ENCODE results near the gene MAT2B.
A peak's percentile ranks its signal among the peaks of the same experiment; 100 is the strongest.
"Not testable (repeated sequence)": the region's sequence is repeated elsewhere in the genome, so short reads cannot be mapped to it uniquely, and the experiment has no call there.

MAT2B gene

GRCh38 chr5:163503106-163504078, 2.0 kb upstream of the MAT2B start:
- no peak for DNase-seq (ENCODE audit: low read depth in 2 of 2)

- DNase-seq (ENCODE audit: low read depth in 2 of 2) = peak in 1 of 2 donors; percentile 7
Observed at GRCh38 chr5:163504079-163504931, 1.1 kb upstream of the MAT2B start.

DNA sequence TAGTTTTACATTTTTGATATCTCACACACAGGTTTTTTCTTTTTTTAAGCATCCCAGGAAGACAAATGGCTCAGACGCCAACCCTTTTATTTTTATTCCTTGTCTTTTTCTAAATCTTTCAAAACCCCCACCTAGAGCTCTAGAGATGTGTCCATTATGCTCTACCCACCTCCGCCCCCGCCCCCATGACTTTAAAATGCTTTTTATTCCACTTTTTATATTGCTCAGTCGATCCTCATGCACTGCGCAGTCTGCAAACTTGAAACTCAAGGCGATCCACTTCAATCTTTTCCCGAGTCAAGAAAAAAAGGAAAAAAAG, 411 bp upstream of the MAT2B start:
- DNase-seq (ENCODE audit: low read depth in 2 of 2) = no peak

DNA sequence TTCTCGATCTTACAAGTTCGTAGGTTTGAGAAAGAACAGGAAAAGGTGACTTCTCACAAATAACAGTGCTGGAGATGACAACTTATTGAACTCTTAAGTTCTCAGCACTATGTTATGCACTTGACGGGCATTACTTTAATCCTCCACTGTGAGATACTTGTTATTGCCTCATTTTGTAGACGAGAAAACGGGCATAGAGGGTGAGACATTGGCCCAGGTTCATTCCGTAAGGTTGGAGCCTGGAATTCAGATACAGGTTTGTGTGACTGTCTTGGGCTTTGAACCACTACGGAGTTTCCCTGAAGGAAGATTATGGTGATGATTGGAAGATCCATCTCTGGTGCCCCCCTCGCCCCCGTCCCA, 657 bp downstream of the MAT2B start:
- no peak for DNase-seq (ENCODE audit: low read depth in 2 of 2)

- no peak for DNase-seq (ENCODE audit: low read depth in 2 of 2)
Observed at GRCh38 chr5:163506726-163507125, 1.3 kb downstream of the MAT2B start.

DNA sequence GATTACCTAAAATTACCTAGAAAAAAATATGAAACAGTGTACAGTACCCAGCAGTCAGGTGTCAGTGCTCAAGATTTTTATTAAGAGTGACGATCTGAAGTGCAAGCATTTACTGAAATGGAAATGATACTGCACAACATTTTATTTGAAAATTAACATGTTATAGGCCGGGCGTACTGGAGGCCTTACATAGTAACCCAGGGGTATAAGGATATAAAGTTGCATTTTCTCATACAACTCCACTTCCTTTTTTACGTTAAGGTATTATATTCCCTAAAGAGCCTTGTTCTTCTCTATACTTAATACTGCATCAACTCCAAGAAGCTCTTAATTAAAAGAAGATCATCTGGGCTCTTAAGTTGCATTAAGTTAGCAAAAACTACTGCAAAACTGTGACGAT, 3.3 kb downstream of the MAT2B start:
- no peak for DNase-seq (ENCODE audit: low read depth in 2 of 2)

- no peak for DNase-seq (ENCODE audit: low read depth in 2 of 2)
Observed at GRCh38 chr5:163509291-163509951, 4.0 kb downstream of the MAT2B start.

DNA sequence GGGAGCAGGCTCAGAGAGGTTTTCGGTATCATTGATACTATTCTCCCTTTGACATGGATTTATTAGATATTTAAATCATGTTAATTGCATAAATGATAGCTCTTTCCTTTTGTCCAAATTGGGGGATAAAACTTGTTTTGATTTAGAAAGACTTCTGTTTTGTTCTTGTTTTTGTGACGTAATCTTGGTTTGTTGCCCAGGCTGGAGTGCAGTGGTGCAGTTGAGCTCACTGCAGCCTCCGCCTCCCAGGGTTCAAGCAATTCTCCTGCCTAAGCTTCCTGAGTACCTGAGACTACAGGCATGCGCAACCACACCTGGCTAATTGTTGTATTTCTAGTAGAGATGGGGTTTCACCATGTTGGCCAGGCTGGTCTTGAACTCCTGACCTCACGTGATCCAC, 7.1 kb downstream of the MAT2B start:
- DNase-seq (ENCODE audit: low read depth in 2 of 2) = no peak

- DNase-seq (ENCODE audit: low read depth in 2 of 2) = no peak
Observed at GRCh38 chr5:163525096-163525495, 19.7 kb downstream of the MAT2B start.

DNA sequence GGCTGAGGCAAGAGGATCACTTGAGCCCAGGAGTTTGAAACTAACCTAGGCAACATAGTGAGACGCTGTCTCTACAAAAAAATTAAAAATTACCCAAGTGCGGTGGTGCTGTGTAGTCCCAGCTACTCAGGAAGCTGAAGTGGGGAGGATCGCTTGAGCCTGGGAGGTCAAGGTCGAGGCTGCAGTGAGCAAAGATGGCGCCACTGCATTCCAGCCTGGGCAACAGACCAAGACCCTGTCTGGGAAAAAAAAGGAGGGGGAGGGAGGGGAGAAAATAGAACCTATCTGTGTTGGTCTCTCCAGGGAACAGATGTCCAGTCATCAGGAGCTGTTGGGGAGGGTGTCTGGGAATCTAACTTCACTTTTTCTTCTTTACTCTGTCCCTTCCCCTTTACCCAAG, 24.3 kb downstream of the MAT2B start:
- DNase-seq (ENCODE audit: low read depth in 2 of 2) = no peak

- DNase-seq (ENCODE audit: low read depth in 2 of 2) = no peak
Observed at GRCh38 chr5:163531272-163531671, 25.9 kb downstream of the MAT2B start.

DNA sequence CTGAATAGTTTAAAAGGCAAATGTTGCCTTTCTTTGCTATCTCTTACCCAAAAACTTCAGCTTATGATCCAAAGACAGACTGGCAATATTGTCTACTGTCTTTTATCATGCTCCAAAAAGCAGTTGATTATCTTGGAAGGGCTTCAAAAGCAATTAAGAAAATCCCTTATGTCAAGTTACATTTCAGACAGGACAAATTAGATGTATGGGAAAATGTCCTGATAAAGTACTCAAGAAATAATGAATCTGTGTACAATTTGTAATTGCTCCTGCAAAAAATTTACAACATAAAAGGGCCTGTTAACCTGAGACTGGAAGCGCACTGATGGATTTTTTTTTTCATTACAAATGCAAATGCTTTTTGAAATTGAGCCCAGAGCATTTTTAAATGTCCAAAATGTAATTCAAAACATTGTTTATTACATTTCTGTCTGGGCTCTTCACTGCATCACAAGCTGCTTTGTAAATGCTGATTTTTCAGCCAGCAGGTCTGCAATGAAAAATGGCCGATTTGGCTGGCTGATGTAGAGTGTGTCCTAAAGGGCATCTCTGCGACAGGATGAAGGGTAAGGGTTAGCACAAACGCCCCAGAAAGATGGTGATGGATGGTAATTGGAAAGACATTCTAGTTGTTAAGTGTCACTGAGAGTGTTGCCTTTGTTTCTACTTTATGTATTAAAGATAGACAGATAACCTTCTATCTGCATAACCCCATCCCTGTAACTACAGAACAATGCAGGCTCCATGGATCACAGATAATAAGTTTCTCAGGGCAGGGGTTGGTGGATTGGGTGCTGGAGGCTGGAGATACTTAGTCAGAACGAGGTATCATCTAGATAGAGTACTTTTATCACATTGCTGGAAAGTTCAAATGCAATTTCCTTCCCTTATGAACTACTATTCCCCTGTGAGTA, 27.0 kb downstream of the MAT2B start:
- DNase-seq (ENCODE audit: low read depth in 2 of 2) = no peak

DNA sequence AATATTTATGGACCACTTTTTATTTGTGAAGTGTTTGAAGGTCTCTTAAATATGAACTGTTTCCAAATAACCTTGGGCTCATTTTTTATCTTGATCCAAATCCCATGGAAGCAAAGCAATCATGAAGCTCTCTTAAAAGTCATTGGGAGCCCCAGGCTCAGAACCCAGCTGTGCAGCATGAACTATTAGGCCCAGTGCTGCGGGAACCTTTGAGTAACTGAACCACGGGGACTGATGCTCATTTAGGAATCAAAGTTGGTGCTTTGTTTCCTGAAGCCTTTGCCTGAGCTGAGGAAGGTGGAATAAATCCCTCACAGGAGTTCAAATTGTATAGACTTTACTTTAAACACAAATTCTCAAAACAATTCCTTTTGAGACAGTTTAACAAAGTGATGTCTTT, 27.8 kb downstream of the MAT2B start:
- no peak for DNase-seq (ENCODE audit: low read depth in 2 of 2)

DNA sequence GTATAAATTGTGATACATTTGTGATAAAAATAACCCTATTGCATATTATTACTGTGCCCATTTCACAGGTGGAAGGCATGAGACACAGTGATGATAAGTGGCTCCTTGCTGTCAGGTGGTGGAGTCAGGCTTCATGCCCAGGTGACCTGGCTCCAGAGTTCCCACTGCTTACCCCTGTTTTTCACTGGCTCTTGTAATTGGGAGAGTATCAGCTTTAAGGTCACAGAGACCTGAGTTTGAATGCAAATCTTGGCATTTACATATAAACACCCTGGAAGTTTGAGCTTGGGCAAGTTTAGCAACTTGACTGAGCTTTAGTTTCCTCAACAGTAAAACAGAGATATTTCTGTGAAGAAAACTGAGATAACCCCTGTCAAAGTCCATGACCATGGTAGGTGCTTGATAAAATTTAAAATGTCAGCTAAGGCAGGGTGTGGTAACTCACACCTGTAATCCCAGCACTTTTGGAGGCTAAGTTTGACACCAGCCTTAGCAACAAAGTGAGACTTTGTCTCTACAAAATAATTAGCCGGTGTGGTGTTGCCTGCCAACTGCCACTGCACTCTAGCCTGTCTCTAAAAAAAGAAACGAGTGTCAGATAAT, 29.2 kb downstream of the MAT2B start:
- no peak for DNase-seq (ENCODE audit: low read depth in 2 of 2)

- no peak for DNase-seq (ENCODE audit: low read depth in 2 of 2)
Observed at GRCh38 chr5:163535290-163535689, 29.9 kb downstream of the MAT2B start.

- DNase-seq (ENCODE audit: low read depth in 2 of 2) = not testable (repeated sequence)
Observed at GRCh38 chr5:163536442-163536841, 31.0 kb downstream of the MAT2B start.

DNA sequence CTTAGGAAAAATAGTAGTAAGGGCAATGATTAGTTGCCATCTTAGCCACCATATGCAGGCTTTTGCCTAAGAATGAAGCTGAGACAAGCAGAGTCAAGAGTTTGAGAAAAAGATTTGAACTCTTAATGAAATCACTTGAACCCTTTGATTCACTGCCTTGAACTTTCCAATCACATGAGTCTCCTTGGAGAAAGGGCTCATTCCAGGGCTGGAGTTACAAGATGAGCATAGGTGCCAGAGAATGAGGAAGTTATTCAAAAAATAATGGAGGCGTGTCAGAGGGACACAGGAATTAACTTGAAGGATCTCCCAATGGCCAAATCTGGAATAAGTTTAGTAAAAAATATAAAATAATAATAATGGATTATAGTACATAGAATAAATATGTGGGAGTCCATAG, 35.3 kb downstream of the MAT2B start:
- DNase-seq (ENCODE audit: low read depth in 2 of 2) = no peak

- no peak for DNase-seq (ENCODE audit: low read depth in 2 of 2)
Observed at GRCh38 chr5:163542771-163543170, 37.4 kb downstream of the MAT2B start.

- DNase-seq (ENCODE audit: low read depth in 2 of 2) = no peak
Observed at GRCh38 chr5:163544041-163544440, 38.6 kb downstream of the MAT2B start.

DNA sequence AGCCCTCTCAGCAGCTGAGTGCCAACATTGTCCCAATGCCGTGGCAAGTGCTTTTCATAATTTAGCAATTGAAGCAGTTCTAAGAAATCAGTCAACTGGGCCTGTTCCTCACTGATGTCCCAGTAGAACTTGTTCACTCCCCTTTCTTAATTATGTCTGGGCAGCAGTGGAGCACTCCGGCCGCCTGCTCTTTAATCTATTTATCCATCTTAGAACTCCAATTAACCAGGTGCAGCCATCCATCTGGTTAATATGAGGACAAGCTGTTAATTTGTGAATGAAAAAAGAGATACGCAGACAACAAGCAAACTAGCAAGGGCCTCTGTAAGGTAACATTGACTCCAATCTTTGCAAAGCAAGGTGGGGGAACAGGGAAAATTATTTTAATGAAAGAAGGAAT, 39.4 kb downstream of the MAT2B start:
- DNase-seq (ENCODE audit: low read depth in 2 of 2) = no peak

DNA sequence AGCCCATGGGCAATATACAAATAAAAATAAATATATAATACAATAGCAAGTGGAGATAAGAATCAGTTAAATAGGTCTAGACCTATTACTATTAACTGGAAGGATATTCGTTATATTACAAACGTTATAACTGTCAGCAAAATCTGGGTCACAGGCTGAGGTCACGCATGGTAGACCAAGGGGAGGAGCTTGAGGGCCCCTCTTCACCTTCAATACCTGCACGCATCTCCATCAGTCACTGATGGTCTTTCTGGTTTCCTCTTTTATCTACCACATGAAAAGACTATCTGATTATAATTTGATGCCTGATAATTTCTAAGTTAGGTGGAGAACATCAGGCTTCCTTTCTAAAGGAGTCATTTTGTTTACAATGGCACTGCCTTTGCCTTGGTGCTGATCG, 43.2 kb downstream of the MAT2B start:
- DNase-seq (ENCODE audit: low read depth in 2 of 2) = no peak

Measured in activated CD8-positive, alpha-beta memory T cell treated with anti-CD3 and anti-CD28 coated beads for 4 hours (primary cell).